ENCODE results near the gene MEGF8. TPM values are rescaled to one million over a fixed set of nuclear protein-coding genes. Genes with fewer than 3 reads are reported as not detected.

The MEGF8 gene
- total RNA-seq, 1 experiment from 2014 or later: 7.7 TPM

- no peak overlapping the region for H2AFZ ChIP-seq (ENCODE audit: low read length)
- TF ChIP-seq EZH2phosphoT487 (IDR thresholded peaks at IDR 0.05; ENCODE audit: borderline replicate concordance, low read length): no peak
- TF ChIP-seq EZH2 (IDR thresholded peaks at IDR 0.05; ENCODE audit: low read length, unreplicated experiment): no peak
- TF ChIP-seq, protein P1, sequence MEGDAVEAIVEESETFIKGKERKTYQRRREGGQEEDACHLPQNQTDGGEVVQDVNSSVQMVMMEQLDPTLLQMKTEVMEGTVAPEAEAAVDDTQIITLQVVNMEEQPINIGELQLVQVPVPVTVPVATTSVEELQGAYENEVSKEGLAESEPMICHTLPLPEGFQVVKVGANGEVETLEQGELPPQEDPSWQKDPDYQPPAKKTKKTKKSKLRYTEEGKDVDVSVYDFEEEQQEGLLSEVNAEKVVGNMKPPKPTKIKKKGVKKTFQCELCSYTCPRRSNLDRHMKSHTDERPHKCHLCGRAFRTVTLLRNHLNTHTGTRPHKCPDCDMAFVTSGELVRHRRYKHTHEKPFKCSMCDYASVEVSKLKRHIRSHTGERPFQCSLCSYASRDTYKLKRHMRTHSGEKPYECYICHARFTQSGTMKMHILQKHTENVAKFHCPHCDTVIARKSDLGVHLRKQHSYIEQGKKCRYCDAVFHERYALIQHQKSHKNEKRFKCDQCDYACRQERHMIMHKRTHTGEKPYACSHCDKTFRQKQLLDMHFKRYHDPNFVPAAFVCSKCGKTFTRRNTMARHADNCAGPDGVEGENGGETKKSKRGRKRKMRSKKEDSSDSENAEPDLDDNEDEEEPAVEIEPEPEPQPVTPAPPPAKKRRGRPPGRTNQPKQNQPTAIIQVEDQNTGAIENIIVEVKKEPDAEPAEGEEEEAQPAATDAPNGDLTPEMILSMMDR (conservative IDR thresholded peaks at IDR 0.05; ENCODE audit: low read depth, low read length): no peak
- no TSS peak for BruUV-seq (replicated peaks)
- H3K9me3 ChIP-seq (ENCODE audit: low read length): no peaks in the 10 kb centered on the region
- no peak overlapping the region for H3K9ac ChIP-seq (ENCODE audit: low read length)
- ATAC-seq (no peak), DNase-seq (no peak)
- H3K4me2 ChIP-seq (ENCODE audit: low read length): no peak overlapping the region
- no peak overlapping the region for H3K4me3 ChIP-seq (ENCODE audit: low read length)
- H3K27me3 ChIP-seq (ENCODE audit: low read length): no peaks in the 10 kb centered on the region
- ChIA-PET CTCF (no interaction called here), POLR2A (ENCODE audit: unreplicated experiment) (no interaction called here)
- H3K79me2 ChIP-seq (ENCODE audit: low read length): no peaks in the 10 kb centered on the region
- no peaks in the 10 kb centered on the region for H4K20me1 ChIP-seq (ENCODE audit: low read length)
- H3K4me1 ChIP-seq (ENCODE audit: insufficient read depth, low read length): peaks cover 3% of the 10 kb centered on the region; the same call in 1 of the 2 replicates
- intact Hi-C loops (cut with micrococcal nuclease): no loop called here
- H3K36me3 ChIP-seq (ENCODE audit: low read depth, low read length): no peaks in the 10 kb centered on the region
- no peak overlapping the region for H3K27ac ChIP-seq (ENCODE audit: low read length)
- H3K9me2 ChIP-seq (replicated peaks; ENCODE audit: low read length): no peaks in the 10 kb centered on the region
- no peaks in the 10 kb centered on the region for H3F3A ChIP-seq (ENCODE audit: low read length, unreplicated experiment)
These were observed 81.8 kb downstream of the MEGF8 start for GRCh38 chr19:42407085-42407815.

DNA sequence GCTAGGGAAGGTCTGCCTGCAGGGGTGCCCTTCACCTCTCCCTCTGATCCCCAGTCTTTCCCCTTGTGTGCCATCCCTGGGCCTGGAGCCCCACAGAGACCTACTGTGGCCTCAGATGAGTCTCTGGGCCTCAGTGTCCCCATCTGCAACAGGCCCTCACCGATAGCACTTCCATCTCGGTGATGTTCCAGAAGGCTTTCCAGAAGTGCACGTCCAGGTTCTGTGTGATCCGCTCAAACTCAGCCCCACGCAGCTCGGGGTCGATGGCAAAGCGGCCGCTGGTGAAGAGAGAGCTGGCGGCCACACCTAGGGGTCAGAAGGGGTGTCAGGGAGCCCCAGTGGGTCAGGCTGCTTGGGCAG, 82.4 kb downstream of the MEGF8 start:
- H3F3A ChIP-seq (ENCODE audit: low read length, unreplicated experiment): no peaks in the 10 kb centered on the region
- H3K9ac ChIP-seq (ENCODE audit: low read length): no peak overlapping the region
- no peak overlapping the region for H3K27ac ChIP-seq (ENCODE audit: low read length)
- BruUV-seq (replicated peaks): no TSS peak
- peaks cover 3% of the 10 kb centered on the region; the same call in 1 of the 2 replicates for H3K4me1 ChIP-seq (ENCODE audit: insufficient read depth, low read length)
- no peaks in the 10 kb centered on the region for H3K9me2 ChIP-seq (replicated peaks; ENCODE audit: low read length)
- intact Hi-C loops (cut with micrococcal nuclease): no loop called here
- H3K9me3 ChIP-seq (ENCODE audit: low read length): no peaks in the 10 kb centered on the region
- H2AFZ ChIP-seq (ENCODE audit: low read length): no peak overlapping the region
- H3K4me3 ChIP-seq (ENCODE audit: low read length): no peak overlapping the region
- CTCF ChIA-PET: no interaction called here
- no peaks in the 10 kb centered on the region for H3K36me3 ChIP-seq (ENCODE audit: low read depth, low read length)
- H3K4me2 ChIP-seq (ENCODE audit: low read length): no peak overlapping the region
- no peaks in the 10 kb centered on the region for H3K79me2 ChIP-seq (ENCODE audit: low read length)
- no peak for TF ChIP-seq EZH2phosphoT487 (IDR thresholded peaks at IDR 0.05; ENCODE audit: borderline replicate concordance, low read length)
- TF ChIP-seq, protein P1 (conservative IDR thresholded peaks at IDR 0.05; ENCODE audit: low read depth, low read length): no peak
- no peak for TF ChIP-seq EZH2 (IDR thresholded peaks at IDR 0.05; ENCODE audit: low read length, unreplicated experiment)
- ATAC-seq: no peak
- no peaks in the 10 kb centered on the region for H4K20me1 ChIP-seq (ENCODE audit: low read length)
- no peaks in the 10 kb centered on the region for H3K27me3 ChIP-seq (ENCODE audit: low read length)
- no peak for DNase-seq
- POLR2A ChIA-PET (ENCODE audit: unreplicated experiment): no interaction called here

GRCh38 chr19:42409477-42409876, 84.0 kb downstream of the MEGF8 start:
- no peak overlapping the region for H3K4me2 ChIP-seq (ENCODE audit: low read length)
- no TSS peak for BruUV-seq (replicated peaks)
- no peak overlapping the region for H3K4me3 ChIP-seq (ENCODE audit: low read length)
- H3K4me1 ChIP-seq (ENCODE audit: insufficient read depth, low read length): peaks cover 3% of the 10 kb centered on the region; the same call in 1 of the 2 replicates
- no peaks in the 10 kb centered on the region for H3K36me3 ChIP-seq (ENCODE audit: low read depth, low read length)
- H3K79me2 ChIP-seq (ENCODE audit: low read length): no peaks in the 10 kb centered on the region
- TF ChIP-seq EZH2phosphoT487 (IDR thresholded peaks at IDR 0.05; ENCODE audit: borderline replicate concordance, low read length) (no peak), EZH2 (IDR thresholded peaks at IDR 0.05; ENCODE audit: low read length, unreplicated experiment) (no peak)
- TF ChIP-seq, protein P1 (conservative IDR thresholded peaks at IDR 0.05; ENCODE audit: low read depth, low read length): no peak
- H4K20me1 ChIP-seq (ENCODE audit: low read length): no peaks in the 10 kb centered on the region
- ATAC-seq: no peak
- ChIA-PET POLR2A (ENCODE audit: unreplicated experiment) (no interaction called here), CTCF (no interaction called here)
- no peak for DNase-seq
- H3F3A ChIP-seq (ENCODE audit: low read length, unreplicated experiment): no peaks in the 10 kb centered on the region
- H3K27me3 ChIP-seq (ENCODE audit: low read length): no peaks in the 10 kb centered on the region
- no peak overlapping the region for H3K9ac ChIP-seq (ENCODE audit: low read length)
- no peaks in the 10 kb centered on the region for H3K9me3 ChIP-seq (ENCODE audit: low read length)
- H2AFZ ChIP-seq (ENCODE audit: low read length): no peak overlapping the region
- intact Hi-C loops (cut with micrococcal nuclease): no loop called here
- H3K9me2 ChIP-seq (replicated peaks; ENCODE audit: low read length): no peaks in the 10 kb centered on the region
- H3K27ac ChIP-seq (ENCODE audit: low read length): no peak overlapping the region
